Fibroblast of gingiva (primary cell): ENCODE measurements around the gene TANGO2.
A peak's percentile ranks its signal among the peaks of the same experiment; 100 is the strongest.

Experiments used
- DNase-seq: peaks from one replicate; pipeline ENCODE4 v3.0.0-alpha.2; 2011; ENCODE audit warnings: low read depth

Gene TANGO2

GRCh38 chr22:20087319-20088262 lies 66.7 kb downstream of the TANGO2 start:
- no peak for DNase-seq

- DNase-seq = no peak
These were observed 67.3 kb downstream of the TANGO2 start for GRCh38 chr22:20088263-20088648.

GRCh38 chr22:20089226-20089976 lies 68.5 kb downstream of the TANGO2 start:
- DNase-seq = no peak

- peak; percentile 71 for DNase-seq
These were observed 69.2 kb downstream of the TANGO2 start for GRCh38 chr22:20089977-20090729.

GRCh38 chr22:20090730-20091240 lies 69.9 kb downstream of the TANGO2 start:
- DNase-seq = no peak

GRCh38 chr22:20091690-20092476 lies 71.0 kb downstream of the TANGO2 start:
- DNase-seq = no peak

- no peak for DNase-seq
These were observed 71.6 kb downstream of the TANGO2 start for GRCh38 chr22:20092477-20092854.

GRCh38 chr22:20093418-20094196 lies 72.7 kb downstream of the TANGO2 start:
- no peak for DNase-seq

GRCh38 chr22:20094197-20094807 lies 73.4 kb downstream of the TANGO2 start:
- no peak for DNase-seq

GRCh38 chr22:20095521-20095920 lies 74.6 kb downstream of the TANGO2 start:
- no peak for DNase-seq

GRCh38 chr22:20096574-20097420 lies 75.9 kb downstream of the TANGO2 start:
- DNase-seq = no peak

GRCh38 chr22:20099099-20099711 lies 78.3 kb downstream of the TANGO2 start:
- DNase-seq = no peak

GRCh38 chr22:20101638-20102037 lies 80.7 kb downstream of the TANGO2 start:
- no peak for DNase-seq

- no peak for DNase-seq
These were observed 81.4 kb downstream of the TANGO2 start for GRCh38 chr22:20102203-20102780.

- no peak for DNase-seq
These were observed 84.7 kb downstream of the TANGO2 start for GRCh38 chr22:20105456-20106204.

- DNase-seq = no peak
These were observed 85.4 kb downstream of the TANGO2 start for GRCh38 chr22:20106205-20106848.

GRCh38 chr22:20106849-20107237 lies 85.9 kb downstream of the TANGO2 start:
- no peak for DNase-seq
